Breast epithelium (tissue), 4 donors: ENCODE data around the gene VPS35L. TPM values are rescaled to one million over a fixed set of nuclear protein-coding genes. Genes with fewer than 3 reads are reported as not detected.

Experiments
- DNase-seq, 2 donors: peaks; one replicate each; pipeline ENCODE4 v3.0.0-alpha.2; 2019; ENCODE audit warnings: low spot score in 2 of 2
- H3K27ac ChIP-seq, 2 donors: fragments of 200-600 bp; sonication (generic) in 1 of 2; one replicate each; pipeline ENCODE4 v1.5.1; 2016 to 2019; ENCODE audit warnings: mild to moderate bottlenecking in 1 of 2
- H3K27me3 ChIP-seq, 2 donors: fragments of 200-600 bp; sonication (generic) in 1 of 2; one replicate each; pipeline versions ENCODE4 v1.5.1 to v1.6.0; 2017 to 2019; ENCODE audit warnings: control low read depth in 1 of 2, mild to moderate bottlenecking in 1 of 2
- H3K36me3 ChIP-seq: fragments of 200-600 bp; one replicate; pipeline ENCODE4 v1.5.1; 2019
- H3K4me1 ChIP-seq, 2 donors: fragments of 200-600 bp; sonication (generic); one replicate each; pipeline ENCODE4 v1.5.1; 2016 to 2019; ENCODE audit warnings: control low read depth in 1 of 2
- H3K4me3 ChIP-seq, 3 donors: fragments of 200-600 bp; sonication (generic); 1 replicate in 2 of 3; 2 replicates in 1 of 3; pipeline ENCODE4 v1.5.1; 2016 to 2019; ENCODE audit warnings: mild to moderate bottlenecking in 3 of 3, moderate library complexity in 2 of 3
- H3K9me3 ChIP-seq, 2 donors: fragments of 200-600 bp; sonication (generic) in 1 of 2; one replicate each; pipeline ENCODE4 v1.5.1; 2016 to 2019; ENCODE audit warnings: control low read depth in 1 of 2
- POLR2A ChIP-seq: fragments of 450-650 bp; IDR thresholded peaks from one replicate; pipeline ENCODE4 v1.6.1; 2016; ENCODE audit warnings: antibody characterized with exemption, mild to moderate bottlenecking, moderate library complexity
- POLR2AphosphoS5 ChIP-seq, 3 donors: sonication (generic); formaldehyde crosslinking; IDR thresholded peaks; one replicate each; pipeline ENCODE4 v1.6.1; 2017; ENCODE audit warnings: antibody characterized with exemption in 3 of 3
- intact Hi-C: fragments of 100-400 bp; cut with DNase I; formaldehyde crosslinking; loops from one replicate; pipeline ENCODE4 v1.15.1; 2023; ENCODE audit warnings: low total_unique reads
- total RNA-seq, 3 donors: library from RNA; depleted of rRNA; stranded (reverse); fragments of >200 nt; gene quantifications; one replicate each; pipeline ENCODE4 v1.1.0, GENCODE V29; 2016
- TF ChIP-seq, protein P1 (sequence below), 3 donors: fragments of 450-650 bp; IDR thresholded peaks; one replicate each; pipeline ENCODE4 v1.5.1; 2016 to 2017; ENCODE audit warnings: antibody characterized with exemption in 3 of 3, mild to moderate bottlenecking in 3 of 3, moderate library complexity in 3 of 3

Gene VPS35L
- total RNA-seq, 3 donors from 2014 or later = 36.4 to 43.3 (median 40.5) TPM

DNA sequence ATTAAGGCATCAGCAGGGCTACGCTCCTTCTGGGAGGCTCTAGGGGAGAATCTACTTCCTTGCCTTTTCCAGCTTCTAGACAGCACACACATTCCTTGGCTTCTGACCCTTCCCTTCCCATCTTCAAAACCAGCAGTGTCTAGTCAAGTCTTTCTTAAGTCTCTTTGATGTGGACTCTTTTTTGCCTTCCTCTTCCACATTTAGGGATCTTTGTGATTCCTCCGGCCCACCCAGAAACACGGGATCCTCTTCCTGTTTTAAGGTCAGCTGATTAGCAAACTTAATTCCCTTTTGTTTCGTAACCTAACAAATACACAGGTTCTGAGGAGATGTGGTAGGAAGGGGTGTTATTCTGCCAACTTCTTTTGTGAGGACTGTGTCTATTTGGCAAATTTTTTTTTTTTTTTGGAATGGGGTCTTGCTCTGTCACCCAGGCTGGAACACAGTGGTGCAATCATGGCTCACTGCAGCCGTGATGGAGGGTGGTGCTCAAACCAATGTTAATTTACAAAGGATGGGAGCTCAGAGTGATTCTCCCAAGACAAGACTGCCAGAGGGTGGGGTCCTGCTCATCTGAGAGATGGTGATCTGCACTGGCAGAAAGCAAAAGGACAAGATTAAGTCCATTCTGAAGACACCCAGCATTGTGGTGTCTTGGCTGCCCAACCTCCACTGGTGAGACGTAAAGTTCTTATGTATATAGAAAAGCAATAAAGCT, 147.8 kb downstream of the VPS35L start:
- no peaks in the 10 kb centered on the region for H3K4me1 ChIP-seq
- no peaks in the 10 kb centered on the region for H3K9me3 ChIP-seq
- DNase-seq = no peak
- H3K27ac ChIP-seq = no peak overlapping the region
- intact Hi-C loops = no loop called here
- H3K4me3 ChIP-seq = no peak overlapping the region
- TF ChIP-seq, protein P1, sequence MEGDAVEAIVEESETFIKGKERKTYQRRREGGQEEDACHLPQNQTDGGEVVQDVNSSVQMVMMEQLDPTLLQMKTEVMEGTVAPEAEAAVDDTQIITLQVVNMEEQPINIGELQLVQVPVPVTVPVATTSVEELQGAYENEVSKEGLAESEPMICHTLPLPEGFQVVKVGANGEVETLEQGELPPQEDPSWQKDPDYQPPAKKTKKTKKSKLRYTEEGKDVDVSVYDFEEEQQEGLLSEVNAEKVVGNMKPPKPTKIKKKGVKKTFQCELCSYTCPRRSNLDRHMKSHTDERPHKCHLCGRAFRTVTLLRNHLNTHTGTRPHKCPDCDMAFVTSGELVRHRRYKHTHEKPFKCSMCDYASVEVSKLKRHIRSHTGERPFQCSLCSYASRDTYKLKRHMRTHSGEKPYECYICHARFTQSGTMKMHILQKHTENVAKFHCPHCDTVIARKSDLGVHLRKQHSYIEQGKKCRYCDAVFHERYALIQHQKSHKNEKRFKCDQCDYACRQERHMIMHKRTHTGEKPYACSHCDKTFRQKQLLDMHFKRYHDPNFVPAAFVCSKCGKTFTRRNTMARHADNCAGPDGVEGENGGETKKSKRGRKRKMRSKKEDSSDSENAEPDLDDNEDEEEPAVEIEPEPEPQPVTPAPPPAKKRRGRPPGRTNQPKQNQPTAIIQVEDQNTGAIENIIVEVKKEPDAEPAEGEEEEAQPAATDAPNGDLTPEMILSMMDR (IDR thresholded peaks at IDR 0.05) = no peak
- TF ChIP-seq POLR2A (no peak), POLR2AphosphoS5 (IDR thresholded peaks at IDR 0.05) (no peak)
- H3K27me3 ChIP-seq = no peaks in the 10 kb centered on the region
- H3K36me3 ChIP-seq = no peaks in the 10 kb centered on the region

DNA sequence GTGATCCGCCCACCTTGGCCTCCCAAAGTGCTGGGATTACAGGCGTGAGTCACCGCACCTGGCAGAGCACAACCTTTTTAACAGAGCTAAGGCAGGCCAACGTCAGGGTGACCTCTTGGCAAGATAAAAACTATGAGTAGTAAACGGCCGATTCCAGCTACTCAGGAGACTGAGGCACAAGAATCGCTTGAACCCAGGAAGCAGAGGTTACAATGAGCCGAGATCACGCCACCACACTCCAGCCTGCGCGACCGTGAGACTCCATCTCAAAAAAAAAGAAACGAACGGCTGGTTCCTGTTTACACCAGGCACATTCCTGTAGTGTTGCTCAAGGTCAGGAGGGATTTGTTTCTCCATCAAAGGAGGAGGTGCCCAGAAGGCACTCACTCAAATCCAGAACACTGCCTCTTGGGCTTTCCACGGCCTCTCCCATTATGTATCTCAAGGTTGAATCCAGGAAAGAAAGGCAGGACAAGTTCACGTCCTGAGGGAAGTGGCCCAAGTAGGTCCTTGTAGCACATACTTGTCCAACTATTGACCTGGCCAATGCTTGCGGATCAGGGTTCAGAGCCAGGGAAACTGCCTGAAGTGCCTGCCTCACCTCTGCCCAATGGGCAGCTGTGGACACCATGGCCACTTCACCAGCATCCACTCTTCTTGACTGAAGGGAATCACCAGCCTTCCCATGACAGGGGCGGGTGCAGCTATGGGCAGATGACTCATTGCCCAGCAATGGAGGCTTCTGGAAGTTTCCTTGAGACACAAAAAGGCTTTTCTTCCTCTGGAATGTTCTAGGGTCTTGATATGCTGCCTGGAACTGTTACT, 149.0 kb downstream of the VPS35L start:
- H3K9me3 ChIP-seq = no peaks in the 10 kb centered on the region
- DNase-seq = no peak
- H3K4me1 ChIP-seq = no peaks in the 10 kb centered on the region
- TF ChIP-seq, protein P1 (IDR thresholded peaks at IDR 0.05) = no peak
- TF ChIP-seq POLR2A (no peak), POLR2AphosphoS5 (IDR thresholded peaks at IDR 0.05) (peak in 1 of 3 donors; percentile 40)
- H3K27ac ChIP-seq = peak overlapping the region; percentile 26 to 84
- intact Hi-C loops = no loop called here
- no peaks in the 10 kb centered on the region for H3K27me3 ChIP-seq
- no peaks in the 10 kb centered on the region for H3K36me3 ChIP-seq
- no peak overlapping the region for H3K4me3 ChIP-seq

DNA sequence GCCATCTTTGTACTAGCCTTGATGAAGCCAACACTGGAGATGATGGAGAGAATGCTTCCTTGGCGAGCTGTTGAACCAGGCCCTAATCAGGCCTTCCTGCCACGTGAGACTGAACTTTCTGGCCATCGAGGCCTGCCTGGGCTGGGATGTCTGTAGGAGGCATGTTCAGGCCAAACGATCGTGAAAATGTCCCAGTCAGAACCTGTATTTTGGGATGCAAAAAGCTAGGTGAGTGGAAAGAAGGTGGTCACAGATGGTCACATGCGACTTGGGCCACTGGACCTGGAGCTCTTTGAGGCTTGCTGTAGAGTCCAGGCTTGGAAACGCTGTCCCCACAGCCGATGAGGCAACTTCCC, 149.6 kb downstream of the VPS35L start:
- no peaks in the 10 kb centered on the region for H3K36me3 ChIP-seq
- H3K4me1 ChIP-seq = no peaks in the 10 kb centered on the region
- no peak overlapping the region for H3K4me3 ChIP-seq
- peak overlapping the region; percentile 21 to 84 for H3K27ac ChIP-seq
- no peaks in the 10 kb centered on the region for H3K9me3 ChIP-seq
- intact Hi-C loops = no loop called here
- DNase-seq = no peak
- TF ChIP-seq POLR2A (no peak), POLR2AphosphoS5 (IDR thresholded peaks at IDR 0.05) (no peak)
- TF ChIP-seq, protein P1 (IDR thresholded peaks at IDR 0.05) = no peak
- no peaks in the 10 kb centered on the region for H3K27me3 ChIP-seq

DNA sequence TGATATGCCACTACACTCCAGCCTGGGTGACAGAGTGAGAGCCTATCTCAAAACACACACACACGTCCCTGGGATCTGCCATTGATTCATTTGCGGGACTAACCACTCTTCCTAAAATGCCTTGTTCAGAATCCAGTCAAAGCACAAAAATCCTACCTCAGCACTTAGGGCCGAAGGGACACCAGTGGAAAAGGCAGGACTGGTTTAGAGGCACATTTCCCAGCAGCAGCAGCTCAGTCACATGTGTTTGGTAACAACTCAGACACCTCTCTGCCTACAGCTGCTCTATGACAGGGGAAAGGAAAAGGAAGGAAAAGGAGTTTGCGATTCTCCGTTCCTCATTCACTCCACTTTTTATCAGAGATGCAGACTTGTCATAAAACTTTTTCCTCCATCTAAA, 150.3 kb downstream of the VPS35L start:
- Histone ChIP-seq H3K4me3 (no peak overlapping the region), H3K36me3 (no peaks in the 10 kb centered on the region), H3K9me3 (no peaks in the 10 kb centered on the region), H3K4me1 (no peaks in the 10 kb centered on the region), H3K27ac (peak overlapping the region in 1 of 2 donors; percentile 84), H3K27me3 (no peaks in the 10 kb centered on the region)
- no peak for DNase-seq
- TF ChIP-seq POLR2A (no peak), POLR2AphosphoS5 (IDR thresholded peaks at IDR 0.05) (no peak)
- TF ChIP-seq, protein P1 (IDR thresholded peaks at IDR 0.05) = no peak
- intact Hi-C loops = no loop called here

DNA sequence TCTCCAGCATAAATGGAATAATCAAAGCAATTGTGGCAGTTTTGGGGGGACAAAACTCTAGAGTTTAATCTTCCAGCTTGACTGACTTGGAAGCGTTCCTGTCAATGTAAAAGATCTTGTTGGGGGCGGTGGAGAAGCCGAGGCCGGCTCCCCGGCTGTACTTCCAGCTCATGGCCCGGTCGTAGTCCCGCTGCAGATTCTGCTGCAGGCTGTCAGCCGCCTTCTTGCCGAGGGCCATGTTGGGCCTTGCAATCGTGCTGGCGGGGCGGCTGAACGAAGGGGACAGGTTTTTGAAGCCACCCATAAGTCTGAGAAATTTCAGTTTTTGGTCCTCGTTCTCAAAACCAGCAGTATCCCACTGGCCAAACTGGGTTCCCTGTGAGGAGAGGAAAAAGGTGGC, 151.3 kb downstream of the VPS35L start:
- Histone ChIP-seq H3K27me3 (no peaks in the 10 kb centered on the region), H3K4me3 (no peak overlapping the region), H3K4me1 (no peaks in the 10 kb centered on the region), H3K27ac (no peak overlapping the region), H3K36me3 (no peaks in the 10 kb centered on the region), H3K9me3 (no peaks in the 10 kb centered on the region)
- TF ChIP-seq, protein P1 (IDR thresholded peaks at IDR 0.05) = no peak
- TF ChIP-seq POLR2A (no peak), POLR2AphosphoS5 (IDR thresholded peaks at IDR 0.05) (no peak)
- DNase-seq = no peak
- intact Hi-C loops = no loop called here
